ENCODE results near the gene ARHGAP9. TPM values are rescaled to one million over a fixed set of nuclear protein-coding genes. Genes with fewer than 3 reads are reported as not detected.

Gene ARHGAP9
- total RNA-seq, 6 experiments from 2014 or later: 3.5 to 11.0 (median 6.8) TPM

GRCh38 chr12:57462912-57463253 is 16.8 kb downstream of the ARHGAP9 start:
- ATAC-seq (no peak), DNase-seq (no peak)
- H3K4me1 ChIP-seq: peaks cover 0 to 26% (median 1%) of the 10 kb centered on the region in 4 donors
- H3K36me3 ChIP-seq: no peaks in the 10 kb centered on the region
- H3K9me3 ChIP-seq: no peaks in the 10 kb centered on the region
- H3K4me3 ChIP-seq: no peak overlapping the region
- 60% methylated on average over 1 of the region's 5 CpGs for WGBS (ENCODE audit: insufficient coverage, low coverage, low lambda C conversion rate, missing lambda C conversion rate)
- intact Hi-C loops (cut with DNase I): no loop called here
- no peaks in the 10 kb centered on the region for H3K27me3 ChIP-seq
- no peak overlapping the region for H3K27ac ChIP-seq
- TF ChIP-seq POLR2A (IDR thresholded peaks at IDR 0.05) (no peak), CTCF (IDR thresholded peaks at IDR 0.05) (no peak)

- TF ChIP-seq CTCF (IDR thresholded peaks at IDR 0.05) (peak; percentile 94 to 95 (median 95)), POLR2A (IDR thresholded peaks at IDR 0.05) (peak; percentile 5)
Measured at GRCh38 chr12:57462251-57462911, 17.3 kb downstream of the ARHGAP9 start.

GRCh38 chr12:57461917-57462250 is 17.8 kb downstream of the ARHGAP9 start:
- Histone ChIP-seq H3K4me1 (peaks cover 0 to 34% (median 1%) of the 10 kb centered on the region in 4 donors), H3K27me3 (no peaks in the 10 kb centered on the region), H3K9me3 (no peaks in the 10 kb centered on the region), H3K27ac (no peak overlapping the region), H3K4me3 (peak overlapping the region; percentile 36 to 53 (median 44)), H3K36me3 (no peaks in the 10 kb centered on the region)
- no peak for DNase-seq
- intact Hi-C loops (cut with DNase I): no loop called here
- ATAC-seq: no peak
- 0% methylated on average over 8 of the region's 9 CpGs for WGBS (ENCODE audit: insufficient coverage, low coverage, low lambda C conversion rate, missing lambda C conversion rate)
- TF ChIP-seq CTCF (IDR thresholded peaks at IDR 0.05) (no peak), POLR2A (IDR thresholded peaks at IDR 0.05) (no peak)

More at GRCh38 chr12:57462251-57462911, 17.3 kb downstream of the ARHGAP9 start:
- peak overlapping the region; percentile 30 to 53 (median 49) for H3K27ac ChIP-seq
- WGBS (ENCODE audit: insufficient coverage, low coverage, low lambda C conversion rate, missing lambda C conversion rate): 0% methylated on average over 9 of the region's 28 CpGs
- no peaks in the 10 kb centered on the region for H3K27me3 ChIP-seq
- H3K36me3 ChIP-seq: no peaks in the 10 kb centered on the region
- intact Hi-C loops (cut with DNase I): no loop called here
- peak; percentile 66 to 79 (median 77) for ATAC-seq
- H3K4me3 ChIP-seq: peak overlapping the region; percentile 36 to 53 (median 44)
- DNase-seq: peak; percentile 84 to 87 (median 85)
- H3K4me1 ChIP-seq: peaks cover 0 to 31% (median 1%) of the 10 kb centered on the region in 4 donors
- no peaks in the 10 kb centered on the region for H3K9me3 ChIP-seq

- Histone ChIP-seq H3K27ac (no peak overlapping the region), H3K36me3 (no peaks in the 10 kb centered on the region), H3K9me3 (no peaks in the 10 kb centered on the region), H3K27me3 (no peaks in the 10 kb centered on the region), H3K4me3 (peak overlapping the region; percentile 36 to 53 (median 44)), H3K4me1 (peaks cover 0 to 37% (median 1%) of the 10 kb centered on the region in 4 donors)
- TF ChIP-seq CTCF (IDR thresholded peaks at IDR 0.05) (no peak), POLR2A (IDR thresholded peaks at IDR 0.05) (no peak)
- ATAC-seq (peak in 2 of 4 donors; percentile 2 to 9), DNase-seq (peak in 1 of 3 donors; percentile 74)
- WGBS (ENCODE audit: insufficient coverage, low coverage, low lambda C conversion rate, missing lambda C conversion rate): 0% methylated on average over 17 of the region's 32 CpGs
- intact Hi-C loops (cut with DNase I): no loop called here
Measured at GRCh38 chr12:57461276-57461916, 18.3 kb downstream of the ARHGAP9 start.
